T-cell (primary cell): ENCODE data around the gene CTBP2. TPM values are rescaled to one million over a fixed set of nuclear protein-coding genes. Genes with fewer than 3 reads are reported as not detected.

Experiments
- ATAC-seq, 4 experiments: fragments of 200-7000 bp in 3 of 4; fragments of 150-1000 bp in 1 of 4; cut with Tn5 transposase; replicated peaks in 1 of 4; 1 replicate in 3 of 4; 2 replicates in 1 of 4; pipeline ENCODE4 v1.10.0; 2021; ENCODE audit warnings: moderate library complexity in 3 of 4, mild to moderate bottlenecking in 2 of 4, moderate number of reproducible peaks in 1 of 4
- CTCF ChIA-PET, 2 donors: fragments of 300-600 bp; sonication (Branson Sonifier 250); formaldehyde crosslinking; loops; one replicate each; lab custom pipeline; 2022; ENCODE audit warnings: antibody characterized with exemption in 2 of 2; lab: Charles Lee
- POLR2A ChIA-PET, 2 donors: fragments of 300-600 bp; sonication (Branson Sonifier 250); formaldehyde crosslinking; loops; one replicate each; lab custom pipeline; 2022; ENCODE audit warnings: antibody characterized with exemption in 2 of 2; lab: Charles Lee
- DNase-seq, 35 experiments: peaks; one replicate each; pipeline versions ENCODE4 v3.0.0 to v3.0.0-alpha.2; 2013 to 2023
- H3K27ac ChIP-seq: one replicate; pipeline ENCODE4 v1.5.1; 2013; ENCODE audit warnings: low read length
- H3K27me3 ChIP-seq, 2 experiments: replicated peaks in 1 of 2; 1 replicate in 1 of 2; 2 replicates in 1 of 2; pipeline versions ENCODE4 v1.6.1 to v1.7.0; 2013; ENCODE audit warnings: low read length in 1 of 2, mixed read lengths in 1 of 2; ENCODE audit not compliant: control insufficient read depth in 2 of 2, insufficient read depth in 2 of 2; ENCODE audit errors: extremely low read depth in 1 of 2
- H3K36me3 ChIP-seq, 2 donors: 1 replicate in 1 of 2; 2 replicates in 1 of 2; pipeline versions ENCODE4 v1.6.1 to v1.7.0; 2013; ENCODE audit warnings: low read length in 1 of 2; ENCODE audit not compliant: control insufficient read depth in 2 of 2, insufficient read depth in 1 of 2; ENCODE audit errors: extremely low read depth in 1 of 2
- H3K4me1 ChIP-seq, 2 experiments: 1 replicate in 1 of 2; 2 replicates in 1 of 2; pipeline versions ENCODE4 v1.6.1 to v1.7.0; 2013; ENCODE audit warnings: low read length in 2 of 2, mixed read lengths in 1 of 2; ENCODE audit not compliant: insufficient read depth in 2 of 2, control insufficient read depth in 1 of 2; ENCODE audit errors: extremely low read depth in 1 of 2
- H3K4me3 ChIP-seq, 2 donors: 1 replicate in 1 of 2; 2 replicates in 1 of 2; pipeline versions ENCODE4 v1.5.1 to v1.7.0; 2013; ENCODE audit warnings: mild to moderate bottlenecking in 2 of 2, low read length in 1 of 2, moderate library complexity in 1 of 2; ENCODE audit not compliant: control insufficient read depth in 1 of 2; ENCODE audit errors: extremely low read depth in 1 of 2
- H3K9me3 ChIP-seq: 2 replicates; pipeline ENCODE4 v1.7.0; 2013
- H3K27ac Mint-ChIP-seq, 2 donors: one replicate each; pipeline ENCODE4 v1.8.0; 2020 to 2021; ENCODE audit warnings: mild to moderate bottlenecking in 2 of 2, mixed read lengths in 2 of 2
- H3K27me3 Mint-ChIP-seq, 2 donors: one replicate each; pipeline ENCODE4 v1.8.0; 2021 to 2022; ENCODE audit warnings: mixed read lengths in 2 of 2
- H3K36me3 Mint-ChIP-seq: one replicate; pipeline ENCODE4 v1.8.0; 2021; ENCODE audit warnings: mixed read lengths
- H3K4me1 Mint-ChIP-seq, 3 donors: one replicate each; pipeline ENCODE4 v1.8.0; 2020 to 2022; ENCODE audit warnings: mixed read lengths in 3 of 3, mild to moderate bottlenecking in 1 of 3
- H3K4me3 Mint-ChIP-seq, 3 donors: one replicate each; pipeline ENCODE4 v1.8.0; 2020 to 2022; ENCODE audit warnings: mild to moderate bottlenecking in 3 of 3, mixed read lengths in 3 of 3, moderate library complexity in 3 of 3
- H3K9me3 Mint-ChIP-seq, 3 donors: one replicate each; pipeline ENCODE4 v1.8.0; 2020 to 2022; ENCODE audit warnings: mixed read lengths in 3 of 3
- WGBS: methylation state at CpG from one replicate; pipeline ENCODE4 v1.1.5; 2013; ENCODE audit warnings: missing lambda C conversion rate; ENCODE audit not compliant: insufficient coverage; 5-methylcytosine and 5-hydroxymethylcytosine counted together
- total RNA-seq, 35 experiments: library from RNA in 6 of 35; stranded (reverse) in 6 of 35; fragments of 120-200 nt in 1 of 35; gene quantifications; one replicate each; pipeline versions ENCODE4 v1.2.1 to v1.2.4 and lab custom pipeline; 2013 to 2026

The CTBP2 gene
- total RNA-seq, 5 donors from 2014 or later (not counting 1 experiment from before 2014, with no cell fraction given) = 1.1 to 5.8 (median 3.1) TPM

- WGBS = 87% methylated on average over 12 of the region's 16 CpGs
- H3K4me1 ChIP-seq = peaks cover 0 to 3% of the 10 kb centered on the region in 2 experiments
- H3K4me3 ChIP-seq = no peak overlapping the region
- Mint-ChIP-seq H3K27ac (no peak overlapping the region), H3K4me3 (no peak overlapping the region), H3K27me3 (peaks cover 1 to 3% of the 10 kb centered on the region in 2 donors), H3K9me3 (no peaks in the 10 kb centered on the region), H3K36me3 (no peaks in the 10 kb centered on the region), H3K4me1 (no peaks in the 10 kb centered on the region)
- H3K9me3 ChIP-seq = no peaks in the 10 kb centered on the region
- peaks cover 0 to 11% of the 10 kb centered on the region in 2 experiments for H3K27me3 ChIP-seq
- POLR2A ChIA-PET = no interaction called here
- no peak overlapping the region for H3K27ac ChIP-seq
- no peak for DNase-seq
- no peaks in the 10 kb centered on the region for H3K36me3 ChIP-seq
- ATAC-seq = no peak
- CTCF ChIA-PET = no interaction called here
Observed at GRCh38 chr10:125114761-125115391, 45.5 kb downstream of the CTBP2 start.

GRCh38 chr10:125113691-125114371 is 46.5 kb downstream of the CTBP2 start:
- no peaks in the 10 kb centered on the region for H3K36me3 ChIP-seq
- Mint-ChIP-seq H3K27ac (no peak overlapping the region), H3K4me1 (no peaks in the 10 kb centered on the region), H3K4me3 (no peak overlapping the region), H3K36me3 (no peaks in the 10 kb centered on the region), H3K27me3 (peaks cover 1 to 3% of the 10 kb centered on the region in 2 donors), H3K9me3 (no peaks in the 10 kb centered on the region)
- 88% methylated on average over 13 of the region's 20 CpGs for WGBS
- ChIA-PET CTCF (no interaction called here), POLR2A (no interaction called here)
- no peak overlapping the region for H3K27ac ChIP-seq
- no peak for ATAC-seq
- DNase-seq = no peak
- peaks cover 0 to 11% of the 10 kb centered on the region in 2 experiments for H3K27me3 ChIP-seq
- H3K4me1 ChIP-seq = peaks cover 0 to 3% of the 10 kb centered on the region in 2 experiments
- H3K4me3 ChIP-seq = no peak overlapping the region
- H3K9me3 ChIP-seq = no peaks in the 10 kb centered on the region

- peaks cover 0 to 3% of the 10 kb centered on the region in 2 experiments for H3K4me1 ChIP-seq
- no peaks in the 10 kb centered on the region for H3K36me3 Mint-ChIP-seq
- no peaks in the 10 kb centered on the region for H3K4me1 Mint-ChIP-seq
- DNase-seq (no peak), ATAC-seq (no peak)
- H3K27ac ChIP-seq = no peak overlapping the region
- no peak overlapping the region for H3K4me3 ChIP-seq
- peaks cover 2 to 3% (median 2%) of the 10 kb centered on the region in 3 donors for H3K9me3 Mint-ChIP-seq
- H3K36me3 ChIP-seq = no peaks in the 10 kb centered on the region
- H3K27ac Mint-ChIP-seq = no peak overlapping the region
- peaks cover 0 to 11% of the 10 kb centered on the region in 2 experiments for H3K27me3 ChIP-seq
- CTCF ChIA-PET = no interaction called here
- H3K4me3 Mint-ChIP-seq = no peak overlapping the region
- 91% methylated on average over 1 of the region's 2 CpGs for WGBS
- H3K9me3 ChIP-seq = no peaks in the 10 kb centered on the region
- POLR2A ChIA-PET = no interaction called here
- H3K27me3 Mint-ChIP-seq = peaks cover 0 to 1% of the 10 kb centered on the region in 2 donors
Observed at GRCh38 chr10:125112697-125113494, 47.5 kb downstream of the CTBP2 start.

- Histone ChIP-seq H3K36me3 (no peaks in the 10 kb centered on the region), H3K27ac (no peak overlapping the region), H3K4me3 (no peak overlapping the region), H3K27me3 (peaks cover 0 to 8% of the 10 kb centered on the region in 2 experiments), H3K9me3 (no peaks in the 10 kb centered on the region), H3K4me1 (no peaks in the 10 kb centered on the region)
- WGBS = 100% methylated on average over 2 of the region's 5 CpGs
- Mint-ChIP-seq H3K27ac (no peak overlapping the region), H3K4me3 (no peak overlapping the region), H3K36me3 (no peaks in the 10 kb centered on the region), H3K9me3 (peaks cover 3 to 10% (median 5%) of the 10 kb centered on the region in 3 donors), H3K27me3 (peaks cover 0 to 3% of the 10 kb centered on the region in 2 donors), H3K4me1 (no peaks in the 10 kb centered on the region)
- ATAC-seq (no peak), DNase-seq (no peak)
- POLR2A ChIA-PET = no interaction called here
- CTCF ChIA-PET = interaction anchor here in 1 of 2 donors (0.6 kb wide), 1 partner anchor 585 kb away, joined by 3 read pairs; no protein-coding TSS in a partner anchor
Observed at GRCh38 chr10:125111118-125111727, 49.1 kb downstream of the CTBP2 start.

- ATAC-seq (no peak), DNase-seq (no peak)
- H3K27me3 Mint-ChIP-seq = peaks cover 0 to 3% of the 10 kb centered on the region in 2 donors
- H3K27ac ChIP-seq = no peak overlapping the region
- H3K27ac Mint-ChIP-seq = no peak overlapping the region
- no peaks in the 10 kb centered on the region for H3K36me3 Mint-ChIP-seq
- H3K36me3 ChIP-seq = no peaks in the 10 kb centered on the region
- no peak overlapping the region for H3K4me3 ChIP-seq
- H3K4me1 ChIP-seq = no peaks in the 10 kb centered on the region
- WGBS = 73% methylated on average over 6 of the region's 10 CpGs
- H3K9me3 Mint-ChIP-seq = peaks cover 3 to 10% (median 5%) of the 10 kb centered on the region in 3 donors
- POLR2A ChIA-PET = no interaction called here
- peaks cover 0 to 11% of the 10 kb centered on the region in 2 experiments for H3K27me3 ChIP-seq
- no peaks in the 10 kb centered on the region for H3K9me3 ChIP-seq
- no peak overlapping the region for H3K4me3 Mint-ChIP-seq
- CTCF ChIA-PET = no interaction called here
- H3K4me1 Mint-ChIP-seq = no peaks in the 10 kb centered on the region
Observed at GRCh38 chr10:125107965-125108580, 52.3 kb downstream of the CTBP2 start.
